GM18502 (cell line): ENCODE data around the gene WDFY4.

Experiments
- ATAC-seq: cut with Tn5 transposase; IDR thresholded peaks from one replicate; pipeline ENCODE4 v1.9.1; 2021; ENCODE audit warnings: mild to moderate bottlenecking; ENCODE audit not compliant: unreplicated experiment, poor library complexity

WDFY4 gene

DNA sequence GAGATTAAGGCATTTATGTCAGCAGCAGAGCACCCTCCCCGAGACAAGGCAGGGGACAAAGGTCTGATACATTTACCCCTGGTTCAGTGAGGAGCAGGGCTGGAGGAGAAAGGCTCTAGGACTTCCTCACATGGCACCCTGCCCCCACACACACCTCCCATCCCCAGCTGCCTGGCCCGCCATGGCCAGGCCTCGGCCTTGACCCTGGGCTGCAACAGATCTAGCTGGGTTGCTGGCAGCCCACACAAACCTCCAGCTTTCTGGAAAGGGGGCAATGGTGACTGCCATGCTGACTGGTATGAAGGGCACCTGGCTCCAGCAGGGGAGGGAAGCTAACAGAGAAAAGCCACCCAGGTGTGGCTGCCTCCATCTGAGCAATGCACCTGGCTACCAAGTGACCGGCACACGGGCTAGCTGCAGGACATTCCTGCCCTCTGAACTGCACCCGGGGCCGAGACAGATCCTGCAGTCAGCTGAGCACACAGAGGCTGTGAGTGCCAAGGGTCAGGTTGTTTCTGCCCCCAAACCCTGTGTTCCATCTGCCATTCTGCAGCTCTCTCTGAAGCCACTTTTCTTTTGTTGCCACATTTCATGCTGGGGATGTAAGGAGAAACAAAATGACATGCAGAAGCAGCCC, 340.8 kb downstream of the WDFY4 start:
- no peak for ATAC-seq

DNA sequence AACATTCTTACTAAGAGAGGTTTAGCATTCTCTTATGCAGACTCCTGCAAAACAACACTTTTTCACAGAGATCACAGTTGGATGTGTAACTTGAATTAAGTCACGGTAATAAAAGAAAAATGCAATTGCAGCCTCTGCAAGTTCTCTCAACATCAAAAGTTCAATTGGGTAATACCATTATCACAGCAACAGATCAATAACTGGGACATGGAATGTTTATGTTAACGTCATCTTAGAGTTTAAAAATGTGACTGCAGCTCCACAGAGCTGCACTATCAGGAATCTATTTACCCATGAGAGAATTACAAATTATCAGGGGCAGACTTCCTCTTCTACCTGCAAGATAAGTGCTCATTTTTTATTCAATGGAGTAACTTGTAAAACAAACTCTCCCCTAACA, 344.0 kb downstream of the WDFY4 start:
- ATAC-seq, result no peak

DNA sequence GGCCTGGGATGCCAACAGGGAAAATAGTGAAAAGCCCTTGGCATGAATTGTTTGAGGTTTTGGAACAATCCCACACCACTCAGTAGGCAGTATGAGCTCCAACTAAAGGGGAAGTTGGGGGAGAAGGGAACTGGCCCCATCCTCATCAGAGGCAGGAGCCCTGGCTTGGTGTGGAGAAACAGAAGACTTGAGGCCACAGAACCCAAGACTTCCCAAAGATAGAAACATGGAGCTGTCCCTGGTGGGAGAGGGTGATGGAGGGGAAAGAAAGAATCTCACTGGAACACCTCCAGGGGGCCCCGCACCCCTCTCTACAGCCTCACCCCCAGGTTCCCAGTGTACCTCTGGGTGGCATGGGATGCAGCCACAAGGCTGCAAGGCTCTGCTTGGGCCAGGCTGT, 345.0 kb downstream of the WDFY4 start:
- no peak for ATAC-seq
